Measurements from ENCODE around the gene EIF3L.

Gene EIF3L

GRCh38 chr22:37930270-37930951, 81.2 kb downstream of the EIF3L start:
- no peak for DNase-seq

GRCh38 chr22:37930952-37931440, 81.8 kb downstream of the EIF3L start:
- DNase-seq, result no peak

GRCh38 chr22:37931893-37932389, 82.7 kb downstream of the EIF3L start:
- no peak for DNase-seq

- DNase-seq, result no peak
Measured at GRCh38 chr22:37932401-37932800, 83.2 kb downstream of the EIF3L start.

GRCh38 chr22:37932821-37933578, 83.8 kb downstream of the EIF3L start:
- no peak for DNase-seq

DNA sequence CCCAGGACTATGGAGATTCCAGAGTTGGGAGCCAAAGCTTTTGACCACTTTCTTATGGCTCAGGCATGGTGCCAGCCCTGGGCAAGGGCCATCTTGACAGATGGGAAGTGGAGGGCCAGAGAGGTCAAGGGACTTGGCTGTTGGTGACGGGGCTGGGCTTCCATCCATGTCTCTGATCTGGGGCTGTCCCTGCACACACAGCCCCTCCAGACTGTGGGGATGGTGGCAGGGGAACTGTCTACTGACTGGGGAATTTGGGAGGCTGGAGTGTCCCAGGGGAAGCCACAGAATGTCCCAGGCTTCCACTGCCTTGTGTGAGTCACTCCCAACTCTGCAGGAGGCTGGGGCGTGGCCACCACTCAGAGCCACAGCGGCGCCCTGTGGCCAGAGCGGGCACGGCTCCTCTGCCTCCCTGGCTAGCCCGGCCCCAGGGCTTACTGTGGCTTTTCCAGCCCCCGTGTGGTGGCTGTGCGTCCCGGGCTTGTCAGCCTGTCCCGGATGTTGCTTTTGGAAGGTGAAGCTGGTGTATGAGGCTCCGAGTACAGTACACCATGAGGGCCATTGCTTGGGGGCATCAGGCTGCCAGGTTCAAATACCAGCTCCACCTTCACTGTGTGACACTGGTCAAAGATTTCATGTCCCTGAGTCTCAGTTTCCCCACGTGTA, 84.6 kb downstream of the EIF3L start:
- DNase-seq, result peak in 1 of 2 experiments; percentile 50

All from NCI-H187 (cell line).